GM23248 (cell line): ENCODE data around the gene CFAP20DC.

Source experiments
- EZH2 ChIP-seq: fragments of 200-600 bp; sonication (generic); IDR thresholded peaks from 2 replicates; pipeline ENCODE4 v1.6.1; 2018; ENCODE audit warnings: antibody characterized with exemption, mild to moderate bottlenecking; ENCODE audit not compliant: insufficient read depth, poor library complexity, severe bottlenecking
- EZH2phosphoT487 ChIP-seq: fragments of 200-600 bp; sonication (generic); IDR thresholded peaks from 2 replicates; pipeline ENCODE4 v1.6.1; 2018; ENCODE audit warnings: antibody characterized with exemption, moderate library complexity, mild to moderate bottlenecking, low read depth; ENCODE audit not compliant: insufficient read depth

DNA sequence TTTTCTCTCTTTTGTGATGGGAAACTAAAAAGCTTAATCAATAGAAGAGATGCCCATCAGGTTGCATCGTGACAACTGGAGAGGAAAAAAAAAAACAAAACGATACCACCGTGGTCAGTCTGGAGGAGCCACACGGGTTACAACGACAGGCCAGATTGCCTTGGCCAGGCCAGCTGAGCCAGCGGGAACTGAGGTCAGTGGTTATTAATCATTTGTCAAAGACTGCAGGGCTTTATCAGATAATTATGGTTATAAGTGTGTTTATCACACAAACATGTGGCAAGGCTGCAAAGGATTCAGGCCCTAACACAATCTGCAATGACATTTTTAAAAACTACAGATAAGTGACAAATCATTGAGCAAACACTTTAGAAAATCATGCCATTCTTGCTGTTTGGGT is 248.3 kb downstream of the CFAP20DC start:
- no peak for TF ChIP-seq EZH2
- no peak for TF ChIP-seq EZH2phosphoT487
